Osteocyte (in vitro differentiated cells): ENCODE measurements around the gene MAP3K10. TPM values are rescaled to one million over a fixed set of nuclear protein-coding genes. Genes with fewer than 3 reads are reported as not detected.

ENCODE experiments used
- DNase-seq: peaks from one replicate; pipeline ENCODE4 v3.0.0; 2021; ENCODE audit warnings: mixed read lengths; ENCODE audit not compliant: unreplicated experiment; ENCODE audit errors: extremely low spot score
- H3K27ac Mint-ChIP-seq: one replicate; pipeline ENCODE4 v1.8.0; 2021; ENCODE audit warnings: mild to moderate bottlenecking, mixed read lengths; ENCODE audit not compliant: unreplicated experiment
- H3K27me3 Mint-ChIP-seq: one replicate; pipeline ENCODE4 v1.8.0; 2021; ENCODE audit warnings: mixed read lengths; ENCODE audit not compliant: unreplicated experiment
- H3K36me3 Mint-ChIP-seq: one replicate; pipeline ENCODE4 v1.8.0; 2021; ENCODE audit warnings: mixed read lengths; ENCODE audit not compliant: unreplicated experiment
- H3K4me1 Mint-ChIP-seq: one replicate; pipeline ENCODE4 v1.8.0; 2021; ENCODE audit warnings: mixed read lengths; ENCODE audit not compliant: unreplicated experiment
- H3K4me3 Mint-ChIP-seq: one replicate; pipeline ENCODE4 v1.8.0; 2021; ENCODE audit warnings: mild to moderate bottlenecking, moderate library complexity, mixed read lengths; ENCODE audit not compliant: unreplicated experiment
- H3K9me3 Mint-ChIP-seq: one replicate; pipeline ENCODE4 v1.8.0; 2021; ENCODE audit warnings: mixed read lengths; ENCODE audit not compliant: unreplicated experiment
- CTCF ChIP-seq: fragments of 200-600 bp; sonication (generic); IDR thresholded peaks from 2 replicates; pipeline ENCODE4 v1.5.0; 2021; ENCODE audit warnings: antibody characterized with exemption, mild to moderate bottlenecking, moderate library complexity
- total RNA-seq: library from RNA; stranded (reverse); gene quantifications from 2 replicates; pipeline ENCODE4 v1.2.1, GENCODE V29; 2021

MAP3K10 gene
- total RNA-seq, 1 donor from 2014 or later = 24.2 TPM

GRCh38 chr19:40264314-40265054, 73.3 kb downstream of the MAP3K10 start:
- DNase-seq = no peak
- H3K27ac Mint-ChIP-seq = no peak overlapping the region
- H3K36me3 Mint-ChIP-seq = peaks cover 7% of the 10 kb centered on the region

More at GRCh38 chr19:40264314-40265054, 73.3 kb downstream of the MAP3K10 start:
- H3K9me3 Mint-ChIP-seq = no peaks in the 10 kb centered on the region
- H3K4me1 Mint-ChIP-seq = peaks cover 6% of the 10 kb centered on the region
- no peak overlapping the region for H3K4me3 Mint-ChIP-seq
- no peak for TF ChIP-seq CTCF
- no peaks in the 10 kb centered on the region for H3K27me3 Mint-ChIP-seq

Other genes with a start within 250 kb of the MAP3K10 start
- 85.6 and 88.2 TPM in 2 replicates for gene PSMC4, start 220.3 kb upstream of the MAP3K10 start, total RNA-seq
- gene ZNF546, start 194.4 kb upstream of the MAP3K10 start, total RNA-seq = 5.6 and 7.3 TPM in 2 replicates
- gene ZNF780B, start 135.2 kb upstream of the MAP3K10 start, total RNA-seq = 18.5 and 20.0 TPM in 2 replicates
- 13.0 and 14.4 TPM in 2 replicates for gene ZNF780A, start 100.5 kb upstream of the MAP3K10 start, total RNA-seq
- gene TTC9B, start 27.0 kb downstream of the MAP3K10 start, total RNA-seq = not detected in 2 replicates
- 0.51 and 0.57 TPM in 2 replicates for gene CCNP, start 35.3 kb downstream of the MAP3K10 start, total RNA-seq
- 152 and 156 TPM in 2 replicates for gene AKT2, start 93.9 kb downstream of the MAP3K10 start, total RNA-seq
- 13.1 and 16.6 TPM in 2 replicates for gene C19orf47, start 157.0 kb downstream of the MAP3K10 start, total RNA-seq
- gene PLD3, start 157.3 kb downstream of the MAP3K10 start, total RNA-seq = 499 and 511 TPM in 2 replicates
- 0.21 and 0.29 TPM in 2 replicates for gene HIPK4, start 198.8 kb downstream of the MAP3K10 start, total RNA-seq
- 5.0 and 5.7 TPM in 2 replicates for gene PRX, start 222.0 kb downstream of the MAP3K10 start, total RNA-seq
- gene SERTAD1, start 234.6 kb downstream of the MAP3K10 start, total RNA-seq = 13.3 and 13.8 TPM in 2 replicates